ENCODE measurements around the gene LCNL1.
A peak's percentile ranks its signal among the peaks of the same experiment; 100 is the strongest.

The LCNL1 gene

GRCh38 chr9:136947028-136947891 is 35.5 kb upstream of the LCNL1 start:
- DNase-seq (ENCODE audit: low spot score), result no peak

DNA sequence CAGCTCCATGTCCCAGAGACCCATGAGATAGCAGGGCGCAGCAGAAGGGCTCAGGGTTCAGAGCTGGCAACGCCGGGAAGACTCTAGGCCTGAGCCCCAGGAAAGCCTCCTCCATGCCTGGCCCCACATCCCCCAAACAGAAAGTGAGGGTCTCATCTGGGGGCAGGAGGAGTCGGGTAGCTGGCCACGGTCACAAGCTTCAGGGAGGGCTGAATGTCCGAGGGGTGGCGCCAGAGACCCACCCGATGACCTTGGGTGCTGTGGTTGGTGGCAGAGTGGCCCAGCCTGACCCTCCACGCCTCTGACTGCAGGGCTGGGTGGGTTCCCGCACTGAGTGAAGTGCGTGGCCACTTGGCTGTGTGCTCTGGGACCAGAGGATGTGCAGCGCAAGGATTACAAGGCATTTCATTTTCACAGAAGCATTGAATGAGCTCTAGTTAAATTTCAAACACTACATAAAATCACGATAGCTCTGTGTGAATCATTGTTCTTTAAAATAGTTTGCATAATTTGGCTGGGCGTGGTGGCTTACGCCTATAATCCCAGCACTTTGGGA is 34.8 kb upstream of the LCNL1 start:
- peak; percentile 64 for DNase-seq (ENCODE audit: low spot score)

DNA sequence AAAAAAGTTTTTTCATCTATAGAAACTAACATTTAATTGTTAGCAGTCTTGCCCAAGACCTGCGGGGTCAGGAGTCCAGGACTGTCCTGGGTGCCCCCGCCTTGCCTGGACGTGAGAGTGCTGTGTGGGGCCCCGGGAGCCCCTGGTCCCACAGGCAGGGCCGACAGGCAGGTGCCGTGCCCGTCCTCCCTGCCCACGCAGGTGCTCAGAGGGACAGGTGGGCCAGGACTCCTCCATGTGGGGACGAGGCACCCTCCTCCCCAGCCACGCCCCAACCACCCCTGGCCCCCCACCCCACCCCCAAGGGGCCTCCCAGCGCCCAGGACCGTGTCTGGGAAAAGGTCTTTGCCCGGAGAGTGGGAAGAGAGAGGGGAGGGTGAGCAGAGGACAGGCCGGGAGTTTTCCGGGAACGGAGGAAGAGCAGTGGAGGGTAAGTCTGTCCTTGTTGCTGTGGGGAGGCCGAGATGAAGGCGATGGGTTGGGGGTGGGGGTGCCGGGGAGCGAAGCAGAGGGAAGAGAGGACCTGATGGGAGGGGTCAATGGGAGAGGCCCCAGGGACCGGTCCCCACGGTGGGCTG is 33.5 kb upstream of the LCNL1 start:
- no peak for DNase-seq (ENCODE audit: low spot score)

GRCh38 chr9:136949817-136950655 is 32.8 kb upstream of the LCNL1 start:
- peak; percentile 99 for DNase-seq (ENCODE audit: low spot score)

GRCh38 chr9:136950656-136951276 is 32.0 kb upstream of the LCNL1 start:
- DNase-seq (ENCODE audit: low spot score), result no peak

DNA sequence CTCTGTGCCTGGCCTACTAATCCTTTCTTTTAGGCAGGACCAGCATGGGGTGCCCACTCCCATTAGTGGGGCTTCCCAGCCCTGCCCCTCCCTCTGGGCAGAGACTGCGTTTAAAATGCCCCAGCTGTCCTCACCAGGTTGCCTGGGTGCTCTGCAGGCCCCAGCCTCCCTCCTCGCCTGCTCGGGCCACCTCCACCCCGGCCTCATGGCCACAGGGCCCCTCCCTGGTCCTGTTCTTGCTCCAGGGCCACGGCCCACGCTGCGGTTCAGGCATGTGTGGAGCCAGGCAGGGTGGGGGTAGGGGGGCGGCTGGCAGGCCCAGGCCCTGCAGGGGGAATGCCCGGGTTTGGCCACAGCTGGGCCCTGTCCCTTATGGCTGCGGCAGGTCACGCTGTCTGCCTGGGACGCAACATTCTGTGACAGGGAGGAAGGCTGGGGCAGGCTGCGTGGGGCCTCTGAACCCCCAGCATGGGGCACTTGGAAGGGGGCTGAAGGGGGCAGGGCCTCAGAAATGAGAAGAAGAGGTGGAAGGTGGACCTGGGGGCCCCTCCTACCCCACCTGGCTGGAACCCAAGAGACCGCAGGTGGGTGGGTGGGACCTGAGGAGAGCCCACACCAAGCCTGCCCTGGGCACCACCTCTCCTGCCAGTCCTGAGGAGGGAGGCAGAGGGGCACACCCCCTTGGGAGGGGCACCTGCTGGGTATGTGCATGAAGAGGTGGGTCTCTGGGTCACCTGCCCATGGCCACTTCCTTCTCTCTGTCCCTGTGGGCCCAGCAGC is 31.1 kb upstream of the LCNL1 start, which contains the start of gene LCN12:
Gene LCN12 (plus strand): TSS at position 733 of the 780 bp plus-strand sequence. CDS start 55 bp downstream, outside the sequence.
- no peak for DNase-seq (ENCODE audit: low spot score)

- DNase-seq (ENCODE audit: low spot score), result no peak
Measured at GRCh38 chr9:136952321-136952850, 30.4 kb upstream of the LCNL1 start.

DNA sequence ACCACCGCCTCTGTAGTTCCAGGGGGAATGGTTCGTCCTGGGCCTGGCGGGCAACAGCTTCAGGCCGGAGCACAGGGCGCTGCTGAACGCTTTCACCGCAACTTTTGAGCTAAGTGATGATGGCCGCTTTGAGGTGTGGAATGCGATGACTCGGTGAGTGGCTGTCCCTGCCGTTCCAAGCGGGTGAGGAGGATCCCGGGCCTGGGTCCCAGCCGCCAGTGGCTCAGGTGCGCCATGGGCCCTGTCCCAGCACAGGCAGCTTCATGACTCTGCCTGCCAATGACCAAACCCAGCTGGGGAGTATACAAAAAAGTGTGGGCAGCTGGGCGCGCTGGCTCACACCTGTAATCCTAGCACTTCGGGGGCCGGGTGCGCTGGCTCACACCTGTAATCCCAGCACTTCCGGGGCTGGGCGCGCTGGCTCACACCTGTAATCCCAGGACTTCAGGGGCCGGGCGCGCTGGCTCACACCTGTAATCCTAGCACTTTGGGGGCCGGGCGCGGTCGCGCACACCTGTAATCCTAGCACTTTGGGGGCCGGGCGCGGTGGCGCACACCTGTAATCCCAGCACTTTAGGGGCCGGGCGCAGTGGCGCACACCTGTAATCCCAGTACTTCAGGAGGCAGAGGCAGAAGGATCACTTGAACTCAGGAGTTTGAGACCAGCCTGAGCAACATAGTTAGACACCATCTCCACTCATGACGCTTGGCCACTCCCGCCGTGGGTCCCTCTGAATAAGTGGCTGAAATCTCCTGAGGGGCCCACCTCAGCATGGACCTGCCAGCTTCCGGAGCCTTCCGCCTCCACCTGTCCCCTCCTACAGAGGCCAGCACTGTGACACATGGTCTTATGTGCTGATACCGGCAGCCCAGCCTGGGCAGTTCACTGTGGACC is 29.7 kb upstream of the LCNL1 start:
- no peak for DNase-seq (ENCODE audit: low spot score)

GRCh38 chr9:136953771-136954269 is 29.0 kb upstream of the LCNL1 start:
- no peak for DNase-seq (ENCODE audit: low spot score)

- no peak for DNase-seq (ENCODE audit: low spot score)
Measured at GRCh38 chr9:136954270-136955083, 28.3 kb upstream of the LCNL1 start.

DNA sequence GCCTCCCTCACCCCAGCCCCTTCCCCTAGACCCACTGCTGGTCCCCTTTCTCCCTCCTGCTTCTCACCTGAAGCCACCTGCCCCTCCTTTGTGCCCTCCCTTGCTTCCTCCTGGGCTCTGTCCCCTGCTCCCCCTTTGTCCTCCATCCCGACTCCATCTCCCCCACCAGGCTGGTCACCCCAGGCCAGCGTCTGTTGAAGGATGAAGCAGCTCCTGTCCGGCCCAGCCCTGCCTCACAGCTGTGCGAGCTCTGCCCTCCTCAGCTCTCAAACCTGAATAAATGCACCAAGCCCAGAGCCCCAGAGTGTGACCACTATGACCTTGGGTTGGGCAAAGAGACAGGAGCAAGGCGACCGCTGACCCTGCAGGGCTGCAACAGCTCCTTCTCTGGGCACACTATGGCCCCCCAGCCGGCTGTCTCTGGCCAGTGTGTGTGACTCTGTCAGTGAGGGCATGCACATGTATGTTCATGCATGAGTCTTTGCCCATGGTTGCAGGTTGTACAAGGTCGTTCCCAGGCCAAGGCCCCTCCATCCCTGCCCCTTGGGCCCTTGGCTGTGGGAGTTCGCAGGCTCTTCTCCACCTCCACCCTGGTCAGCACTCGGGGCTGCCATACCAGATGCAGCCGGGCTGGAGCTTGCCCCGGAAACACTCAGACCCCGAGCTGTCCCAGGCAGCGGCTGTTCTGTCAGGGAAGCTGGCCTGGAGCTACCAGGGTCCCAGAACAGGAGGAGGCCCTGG is 27.4 kb upstream of the LCNL1 start:
- DNase-seq (ENCODE audit: low spot score), result no peak

DNA sequence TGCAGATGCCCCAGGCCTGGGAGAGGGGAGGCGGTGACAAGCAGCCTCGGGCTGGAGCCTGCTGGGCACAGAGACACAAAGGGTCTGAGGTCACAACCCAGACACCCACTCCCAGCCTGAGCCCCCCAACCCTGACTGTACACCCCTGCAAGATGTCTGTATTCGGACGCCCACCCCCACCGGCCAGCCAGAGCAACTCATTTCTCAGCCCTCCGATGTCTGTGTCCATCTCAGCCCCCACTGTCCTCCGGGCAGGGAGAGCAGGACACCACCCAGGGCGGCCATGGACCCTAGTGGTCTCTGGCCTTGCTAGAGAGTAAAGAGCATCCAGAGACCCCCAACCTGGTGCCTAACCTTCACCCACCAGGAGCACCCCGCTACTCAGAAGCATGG is 26.9 kb upstream of the LCNL1 start:
- no peak for DNase-seq (ENCODE audit: low spot score)

DNA sequence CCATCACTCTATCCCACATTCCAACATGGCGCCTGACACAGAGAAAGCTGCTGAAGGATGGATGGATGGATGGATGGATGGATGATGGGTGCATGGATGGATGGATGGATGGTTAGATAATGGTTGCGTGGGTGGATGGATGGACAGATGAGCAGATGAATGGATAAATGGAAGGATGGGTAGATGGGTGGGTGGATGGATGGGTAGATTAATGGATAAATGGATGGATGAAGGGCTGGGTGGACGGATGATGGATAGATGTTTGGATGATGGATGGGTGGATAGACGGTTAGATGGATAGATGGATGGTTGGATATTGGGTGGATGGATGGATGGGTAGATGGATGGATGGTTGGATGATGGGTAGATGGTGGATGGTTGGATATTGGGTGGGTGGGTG is 26.2 kb upstream of the LCNL1 start:
- DNase-seq (ENCODE audit: low spot score), result no peak

DNA sequence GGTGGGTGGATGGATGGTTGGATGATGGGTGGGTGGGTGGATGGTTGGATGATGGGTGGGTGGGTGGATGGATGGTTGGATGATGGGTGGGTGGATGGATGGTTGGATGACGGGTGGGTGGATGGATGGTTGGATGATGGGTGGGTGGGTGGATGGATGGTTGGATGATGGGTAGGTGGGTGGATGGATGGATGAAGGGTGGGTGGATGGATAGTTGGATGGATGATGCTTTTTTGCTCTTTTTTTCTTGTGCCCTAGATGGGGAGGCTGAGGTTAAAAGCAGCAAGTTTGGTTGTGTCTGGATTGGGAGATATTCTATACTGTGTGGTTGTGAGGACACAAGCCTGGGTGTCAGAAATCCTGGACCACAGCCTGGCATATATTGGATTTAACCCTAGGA is 25.3 kb upstream of the LCNL1 start:
- DNase-seq (ENCODE audit: low spot score), result no peak

GRCh38 chr9:136957901-136958300 is 24.9 kb upstream of the LCNL1 start:
- no peak for DNase-seq (ENCODE audit: low spot score)

- DNase-seq (ENCODE audit: low spot score), result no peak
Measured at GRCh38 chr9:136958473-136958872, 24.3 kb upstream of the LCNL1 start.

- no peak for DNase-seq (ENCODE audit: low spot score)
Measured at GRCh38 chr9:136958898-136959850, 23.6 kb upstream of the LCNL1 start.
